ENCODE measurements around the gene PTGFRN.

Gene PTGFRN

GRCh38 chr1:117017062-117017461, 107.3 kb downstream of the PTGFRN start:
- Histone ChIP-seq H3K9ac (ENCODE audit: low read length) (no peak overlapping the region), H3K4me2 (ENCODE audit: low read length) (no peak overlapping the region), H4K20me1 (ENCODE audit: insufficient read depth, low read length) (no peaks in the 10 kb centered on the region), H3K27me3 (ENCODE audit: low read depth, low read length) (no peaks in the 10 kb centered on the region), H2AFZ (ENCODE audit: low read depth, low read length) (no peak overlapping the region), H3K4me3 (ENCODE audit: low read length) (no peak overlapping the region), H3K79me2 (ENCODE audit: low read length) (no peaks in the 10 kb centered on the region), H3K4me1 (ENCODE audit: low read length) (peaks cover 12% of the 10 kb centered on the region), H3K9me3 (ENCODE audit: insufficient read depth, low read length) (no peaks in the 10 kb centered on the region), H3K36me3 (replicated peaks; ENCODE audit: low read depth, low read length) (no peaks in the 10 kb centered on the region), H3K27ac (ENCODE audit: low read length) (no peak overlapping the region)
- TF ChIP-seq, protein P1, sequence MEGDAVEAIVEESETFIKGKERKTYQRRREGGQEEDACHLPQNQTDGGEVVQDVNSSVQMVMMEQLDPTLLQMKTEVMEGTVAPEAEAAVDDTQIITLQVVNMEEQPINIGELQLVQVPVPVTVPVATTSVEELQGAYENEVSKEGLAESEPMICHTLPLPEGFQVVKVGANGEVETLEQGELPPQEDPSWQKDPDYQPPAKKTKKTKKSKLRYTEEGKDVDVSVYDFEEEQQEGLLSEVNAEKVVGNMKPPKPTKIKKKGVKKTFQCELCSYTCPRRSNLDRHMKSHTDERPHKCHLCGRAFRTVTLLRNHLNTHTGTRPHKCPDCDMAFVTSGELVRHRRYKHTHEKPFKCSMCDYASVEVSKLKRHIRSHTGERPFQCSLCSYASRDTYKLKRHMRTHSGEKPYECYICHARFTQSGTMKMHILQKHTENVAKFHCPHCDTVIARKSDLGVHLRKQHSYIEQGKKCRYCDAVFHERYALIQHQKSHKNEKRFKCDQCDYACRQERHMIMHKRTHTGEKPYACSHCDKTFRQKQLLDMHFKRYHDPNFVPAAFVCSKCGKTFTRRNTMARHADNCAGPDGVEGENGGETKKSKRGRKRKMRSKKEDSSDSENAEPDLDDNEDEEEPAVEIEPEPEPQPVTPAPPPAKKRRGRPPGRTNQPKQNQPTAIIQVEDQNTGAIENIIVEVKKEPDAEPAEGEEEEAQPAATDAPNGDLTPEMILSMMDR (IDR thresholded peaks at IDR 0.05; ENCODE audit: low read depth, low read length), result no peak
- TF ChIP-seq EZH2phosphoT487 (IDR thresholded peaks at IDR 0.05; ENCODE audit: low read depth), result no peak

GRCh38 chr1:117017648-117018047, 107.9 kb downstream of the PTGFRN start:
- Histone ChIP-seq H3K4me2 (ENCODE audit: low read length) (no peak overlapping the region), H3K27ac (ENCODE audit: low read length) (no peak overlapping the region), H3K79me2 (ENCODE audit: low read length) (no peaks in the 10 kb centered on the region), H3K27me3 (ENCODE audit: low read depth, low read length) (no peaks in the 10 kb centered on the region), H3K4me3 (ENCODE audit: low read length) (no peak overlapping the region), H3K4me1 (ENCODE audit: low read length) (peaks cover 12% of the 10 kb centered on the region), H3K9ac (ENCODE audit: low read length) (no peak overlapping the region), H3K9me3 (ENCODE audit: insufficient read depth, low read length) (no peaks in the 10 kb centered on the region), H4K20me1 (ENCODE audit: insufficient read depth, low read length) (no peaks in the 10 kb centered on the region), H2AFZ (ENCODE audit: low read depth, low read length) (no peak overlapping the region), H3K36me3 (replicated peaks; ENCODE audit: low read depth, low read length) (no peaks in the 10 kb centered on the region)
- no peak for TF ChIP-seq EZH2phosphoT487 (IDR thresholded peaks at IDR 0.05; ENCODE audit: low read depth)
- TF ChIP-seq, protein P1 (IDR thresholded peaks at IDR 0.05; ENCODE audit: low read depth, low read length), result no peak

- no peak for TF ChIP-seq EZH2phosphoT487 (IDR thresholded peaks at IDR 0.05; ENCODE audit: low read depth)
- TF ChIP-seq, protein P1 (IDR thresholded peaks at IDR 0.05; ENCODE audit: low read depth, low read length), result no peak
- H3K9ac ChIP-seq (ENCODE audit: low read length), result no peak overlapping the region
- no peaks in the 10 kb centered on the region for H4K20me1 ChIP-seq (ENCODE audit: insufficient read depth, low read length)
- no peak overlapping the region for H3K27ac ChIP-seq (ENCODE audit: low read length)
- no peak overlapping the region for H3K4me3 ChIP-seq (ENCODE audit: low read length)
- H3K4me1 ChIP-seq (ENCODE audit: low read length), result peaks cover 8% of the 10 kb centered on the region
- H3K27me3 ChIP-seq (ENCODE audit: low read depth, low read length), result no peaks in the 10 kb centered on the region
- H3K36me3 ChIP-seq (replicated peaks; ENCODE audit: low read depth, low read length), result no peaks in the 10 kb centered on the region
- no peaks in the 10 kb centered on the region for H3K79me2 ChIP-seq (ENCODE audit: low read length)
- H3K4me2 ChIP-seq (ENCODE audit: low read length), result no peak overlapping the region
- no peak overlapping the region for H2AFZ ChIP-seq (ENCODE audit: low read depth, low read length)
- no peaks in the 10 kb centered on the region for H3K9me3 ChIP-seq (ENCODE audit: insufficient read depth, low read length)
Observed at GRCh38 chr1:117020526-117021156, 110.9 kb downstream of the PTGFRN start.

GRCh38 chr1:117022114-117022513, 112.4 kb downstream of the PTGFRN start:
- H3K36me3 ChIP-seq (replicated peaks; ENCODE audit: low read depth, low read length), result no peaks in the 10 kb centered on the region
- H3K27me3 ChIP-seq (ENCODE audit: low read depth, low read length), result no peaks in the 10 kb centered on the region
- no peaks in the 10 kb centered on the region for H3K9me3 ChIP-seq (ENCODE audit: insufficient read depth, low read length)
- no peak overlapping the region for H2AFZ ChIP-seq (ENCODE audit: low read depth, low read length)
- peaks cover 5% of the 10 kb centered on the region for H3K4me1 ChIP-seq (ENCODE audit: low read length)
- H3K4me2 ChIP-seq (ENCODE audit: low read length), result no peak overlapping the region
- no peaks in the 10 kb centered on the region for H3K79me2 ChIP-seq (ENCODE audit: low read length)
- no peaks in the 10 kb centered on the region for H4K20me1 ChIP-seq (ENCODE audit: insufficient read depth, low read length)
- no peak overlapping the region for H3K4me3 ChIP-seq (ENCODE audit: low read length)
- H3K9ac ChIP-seq (ENCODE audit: low read length), result no peak overlapping the region
- TF ChIP-seq EZH2phosphoT487 (IDR thresholded peaks at IDR 0.05; ENCODE audit: low read depth), result no peak
- TF ChIP-seq, protein P1 (IDR thresholded peaks at IDR 0.05; ENCODE audit: low read depth, low read length), result no peak
- no peak overlapping the region for H3K27ac ChIP-seq (ENCODE audit: low read length)
